Lower leg skin (tissue), 3 donors: ENCODE results near the gene YAP1.

Experiments
- POLR2A ChIP-seq, 2 donors: fragments of 450-650 bp; IDR thresholded peaks; one replicate each; pipeline ENCODE4 v1.6.1; 2016 to 2017; ENCODE audit warnings: antibody characterized with exemption in 2 of 2, mild to moderate bottlenecking in 1 of 2, moderate library complexity in 1 of 2
- TF ChIP-seq, protein P1 (sequence below), 3 donors: fragments of 450-650 bp; IDR thresholded peaks; one replicate each; pipeline ENCODE4 v1.5.1; 2016; ENCODE audit warnings: antibody characterized with exemption in 3 of 3, mild to moderate bottlenecking in 3 of 3, moderate library complexity in 2 of 3

DNA sequence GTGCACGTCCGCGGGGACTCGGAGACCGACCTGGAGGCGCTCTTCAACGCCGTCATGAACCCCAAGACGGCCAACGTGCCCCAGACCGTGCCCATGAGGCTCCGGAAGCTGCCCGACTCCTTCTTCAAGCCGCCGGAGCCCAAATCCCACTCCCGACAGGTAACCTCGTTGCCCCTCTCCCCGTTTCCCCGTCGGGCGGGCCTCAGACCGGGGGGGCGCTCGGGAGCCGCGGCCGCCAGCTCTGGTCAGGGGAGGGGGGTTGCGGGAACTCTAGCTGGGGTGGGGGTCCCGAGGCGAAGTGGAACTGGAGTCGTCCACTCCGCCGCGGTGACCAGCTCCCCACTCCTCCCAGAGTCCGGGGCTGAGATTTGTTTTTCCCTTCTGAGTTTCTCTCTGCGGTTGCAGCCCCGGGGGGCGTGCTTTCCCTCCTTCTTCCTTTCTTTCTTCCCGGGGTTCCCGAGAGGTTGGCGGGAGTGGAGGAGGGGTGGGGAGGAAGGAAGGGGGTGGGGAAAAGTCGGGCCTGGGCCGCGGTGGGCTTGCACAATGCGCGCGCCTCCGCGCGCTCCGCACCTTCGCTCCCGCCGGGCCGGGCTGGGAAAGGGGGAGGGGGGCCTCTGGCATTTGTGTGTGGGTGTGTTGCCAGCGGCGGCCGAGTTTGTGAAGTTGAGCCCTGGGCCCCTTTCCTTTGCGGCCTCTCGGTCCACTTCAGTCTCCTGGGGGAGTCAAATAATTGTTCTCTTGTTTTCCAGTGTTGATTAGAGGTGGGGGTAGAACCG, 952 bp downstream of the YAP1 start:
- TF ChIP-seq, protein P1, sequence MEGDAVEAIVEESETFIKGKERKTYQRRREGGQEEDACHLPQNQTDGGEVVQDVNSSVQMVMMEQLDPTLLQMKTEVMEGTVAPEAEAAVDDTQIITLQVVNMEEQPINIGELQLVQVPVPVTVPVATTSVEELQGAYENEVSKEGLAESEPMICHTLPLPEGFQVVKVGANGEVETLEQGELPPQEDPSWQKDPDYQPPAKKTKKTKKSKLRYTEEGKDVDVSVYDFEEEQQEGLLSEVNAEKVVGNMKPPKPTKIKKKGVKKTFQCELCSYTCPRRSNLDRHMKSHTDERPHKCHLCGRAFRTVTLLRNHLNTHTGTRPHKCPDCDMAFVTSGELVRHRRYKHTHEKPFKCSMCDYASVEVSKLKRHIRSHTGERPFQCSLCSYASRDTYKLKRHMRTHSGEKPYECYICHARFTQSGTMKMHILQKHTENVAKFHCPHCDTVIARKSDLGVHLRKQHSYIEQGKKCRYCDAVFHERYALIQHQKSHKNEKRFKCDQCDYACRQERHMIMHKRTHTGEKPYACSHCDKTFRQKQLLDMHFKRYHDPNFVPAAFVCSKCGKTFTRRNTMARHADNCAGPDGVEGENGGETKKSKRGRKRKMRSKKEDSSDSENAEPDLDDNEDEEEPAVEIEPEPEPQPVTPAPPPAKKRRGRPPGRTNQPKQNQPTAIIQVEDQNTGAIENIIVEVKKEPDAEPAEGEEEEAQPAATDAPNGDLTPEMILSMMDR (IDR thresholded peaks at IDR 0.05) = no peak
- no peak for TF ChIP-seq POLR2A (IDR thresholded peaks at IDR 0.05)
